ENCODE measurements around the gene TEX53. TPM values are rescaled to one million over a fixed set of nuclear protein-coding genes. Genes with fewer than 3 reads are reported as not detected.

Gene TEX53
- total RNA-seq, 4 donors from 2014 or later, result not detected

DNA sequence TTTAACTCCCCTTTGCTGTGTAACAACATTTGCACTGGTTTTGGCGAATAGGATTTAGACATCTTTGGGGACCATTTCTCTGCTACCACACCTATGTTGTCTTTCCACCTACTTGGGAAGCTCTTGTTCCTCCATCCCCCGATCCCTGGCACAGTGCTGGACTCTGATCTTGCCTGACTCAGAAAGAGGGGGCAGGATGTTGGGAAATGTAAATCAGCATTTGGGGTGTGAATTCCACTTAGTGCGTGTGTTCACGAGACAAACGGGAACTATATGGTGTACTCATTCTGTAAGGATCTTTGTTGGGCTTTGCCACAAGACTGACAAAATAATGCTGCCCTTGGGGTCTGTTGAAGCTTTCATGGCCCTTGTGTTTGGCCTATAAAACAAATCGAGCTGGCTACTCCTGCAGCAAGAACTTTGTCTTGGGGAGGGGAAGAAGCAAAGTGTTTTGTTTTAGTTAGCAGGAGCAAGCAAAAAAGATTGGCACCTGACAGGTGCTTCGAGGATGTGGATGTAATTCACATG is 28.0 kb downstream of the TEX53 start:
- no peak overlapping the region for H3K27ac ChIP-seq
- DNase-seq, result no peak
- H3K4me1 ChIP-seq, result no peaks in the 10 kb centered on the region
- H3K36me3 ChIP-seq, result peaks cover 0 to 45% of the 10 kb centered on the region in 2 donors
- H3K4me3 ChIP-seq, result no peak overlapping the region
- H3K27me3 ChIP-seq, result no peaks in the 10 kb centered on the region
- intact Hi-C loops (cut with DNase I; ENCODE audit: low total_unique reads), result no loop called here
- no peaks in the 10 kb centered on the region for H3K9me3 ChIP-seq
- ATAC-seq, result no peak
- no peak for TF ChIP-seq POLR2A (IDR thresholded peaks at IDR 0.05)
- TF ChIP-seq, protein P1, sequence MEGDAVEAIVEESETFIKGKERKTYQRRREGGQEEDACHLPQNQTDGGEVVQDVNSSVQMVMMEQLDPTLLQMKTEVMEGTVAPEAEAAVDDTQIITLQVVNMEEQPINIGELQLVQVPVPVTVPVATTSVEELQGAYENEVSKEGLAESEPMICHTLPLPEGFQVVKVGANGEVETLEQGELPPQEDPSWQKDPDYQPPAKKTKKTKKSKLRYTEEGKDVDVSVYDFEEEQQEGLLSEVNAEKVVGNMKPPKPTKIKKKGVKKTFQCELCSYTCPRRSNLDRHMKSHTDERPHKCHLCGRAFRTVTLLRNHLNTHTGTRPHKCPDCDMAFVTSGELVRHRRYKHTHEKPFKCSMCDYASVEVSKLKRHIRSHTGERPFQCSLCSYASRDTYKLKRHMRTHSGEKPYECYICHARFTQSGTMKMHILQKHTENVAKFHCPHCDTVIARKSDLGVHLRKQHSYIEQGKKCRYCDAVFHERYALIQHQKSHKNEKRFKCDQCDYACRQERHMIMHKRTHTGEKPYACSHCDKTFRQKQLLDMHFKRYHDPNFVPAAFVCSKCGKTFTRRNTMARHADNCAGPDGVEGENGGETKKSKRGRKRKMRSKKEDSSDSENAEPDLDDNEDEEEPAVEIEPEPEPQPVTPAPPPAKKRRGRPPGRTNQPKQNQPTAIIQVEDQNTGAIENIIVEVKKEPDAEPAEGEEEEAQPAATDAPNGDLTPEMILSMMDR (IDR thresholded peaks at IDR 0.05 in 4 of 5, conservative IDR thresholded peaks at IDR 0.05 in 1 of 5), result no peak
- in situ Hi-C loops (cut with MboI; ENCODE audit: low sequenced_read_pairs in 4 of 4), result loop anchor here in 1 of 4 donors (25.0 kb wide), 1 partner anchor 142 kb away; no protein-coding TSS in a partner anchor

DNA sequence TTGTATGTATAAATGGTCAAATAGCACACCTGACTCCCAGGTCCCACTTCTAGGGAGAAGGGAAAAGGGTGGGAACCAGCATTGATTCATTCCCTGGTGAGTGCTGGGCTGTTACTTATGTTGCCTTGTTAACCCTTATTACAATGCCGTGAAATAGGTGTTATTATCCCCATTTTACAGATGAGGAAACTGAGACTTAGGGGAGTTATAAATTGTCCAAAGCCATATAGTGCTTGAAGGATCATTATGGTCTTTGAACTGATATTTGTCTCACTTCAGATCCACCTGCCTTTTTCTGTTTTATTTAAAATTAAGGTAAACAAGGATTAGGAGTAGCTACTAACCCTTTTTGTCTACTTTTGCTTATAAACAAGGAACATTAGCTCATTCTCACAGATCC is 30.1 kb downstream of the TEX53 start:
- intact Hi-C loops (cut with DNase I; ENCODE audit: low total_unique reads), result no loop called here
- Histone ChIP-seq H3K27ac (no peak overlapping the region), H3K4me1 (no peaks in the 10 kb centered on the region), H3K9me3 (no peaks in the 10 kb centered on the region), H3K36me3 (peaks cover 0 to 26% of the 10 kb centered on the region in 2 donors), H3K27me3 (no peaks in the 10 kb centered on the region), H3K4me3 (no peak overlapping the region)
- in situ Hi-C loops (cut with MboI; ENCODE audit: low sequenced_read_pairs in 4 of 4), result loop anchor here in 1 of 4 donors (25.0 kb wide), 1 partner anchor 140 kb away; no protein-coding TSS in a partner anchor
- no peak for ATAC-seq
- no peak for DNase-seq
- TF ChIP-seq POLR2A (IDR thresholded peaks at IDR 0.05), result no peak
- TF ChIP-seq, protein P1 (IDR thresholded peaks at IDR 0.05 in 4 of 5, conservative IDR thresholded peaks at IDR 0.05 in 1 of 5), result no peak

DNA sequence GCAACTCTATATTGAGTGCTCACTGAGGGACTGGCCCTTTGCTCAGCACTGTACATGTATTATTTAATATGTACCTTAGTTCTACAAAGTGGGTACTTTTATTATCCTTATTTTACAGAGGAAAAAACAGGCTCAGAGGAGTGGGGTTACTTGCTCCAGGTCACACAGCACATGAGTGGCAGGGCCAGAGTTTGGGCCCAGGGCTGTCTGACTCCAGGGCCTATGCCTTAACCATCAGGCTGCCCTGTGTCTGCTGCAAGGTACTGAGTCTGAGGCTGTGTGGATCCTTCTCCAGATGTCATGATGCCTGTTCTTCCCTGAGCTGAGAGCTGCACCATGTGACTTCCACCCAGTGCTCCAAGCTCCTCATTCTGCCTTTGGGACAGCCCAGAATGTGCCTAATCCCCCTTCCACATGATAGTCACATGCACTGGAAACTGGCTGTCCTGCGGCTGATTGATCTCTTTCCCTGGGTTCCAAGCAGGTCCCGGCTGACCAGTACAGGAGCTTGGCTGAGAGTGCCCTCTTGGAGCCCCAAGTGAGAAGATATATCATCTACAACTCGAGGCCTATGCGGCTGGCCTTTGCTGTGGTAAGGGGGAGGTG is 31.1 kb downstream of the TEX53 start:
- Histone ChIP-seq H3K4me1 (no peaks in the 10 kb centered on the region), H3K27me3 (no peaks in the 10 kb centered on the region), H3K4me3 (no peak overlapping the region), H3K9me3 (no peaks in the 10 kb centered on the region), H3K36me3 (peaks cover 0 to 19% of the 10 kb centered on the region in 2 donors), H3K27ac (no peak overlapping the region)
- TF ChIP-seq POLR2A (IDR thresholded peaks at IDR 0.05), result no peak
- TF ChIP-seq, protein P1 (IDR thresholded peaks at IDR 0.05 in 4 of 5, conservative IDR thresholded peaks at IDR 0.05 in 1 of 5), result no peak
- no peak for DNase-seq
- intact Hi-C loops (cut with DNase I; ENCODE audit: low total_unique reads) (no loop called here), in situ Hi-C loops (cut with MboI; ENCODE audit: low sequenced_read_pairs in 4 of 4) (loop anchor here in 1 of 4 donors (25.0 kb wide), 1 partner anchor 139 kb away; no protein-coding TSS in a partner anchor)
- no peak for ATAC-seq

DNA sequence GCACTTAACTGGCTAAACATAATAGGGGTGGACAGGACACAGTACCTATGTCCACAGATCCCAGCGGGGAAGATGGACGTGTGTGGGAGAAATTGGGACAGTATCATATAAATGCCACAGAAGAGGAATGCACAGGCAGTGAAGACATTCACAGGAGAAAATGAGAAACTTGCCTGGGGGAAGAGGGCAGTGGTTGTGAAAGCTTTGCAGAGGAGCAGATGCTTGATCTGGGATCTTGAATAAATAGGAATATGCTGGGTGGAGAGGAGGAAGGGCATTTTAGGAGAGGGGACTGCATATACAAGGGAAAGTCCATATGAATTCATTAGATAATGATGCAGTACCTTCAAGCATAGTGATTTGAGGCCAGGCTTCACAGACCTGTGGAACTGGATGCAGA is 32.9 kb downstream of the TEX53 start:
- intact Hi-C loops (cut with DNase I; ENCODE audit: low total_unique reads), result no loop called here
- H3K27ac ChIP-seq, result no peak overlapping the region
- DNase-seq (no peak), ATAC-seq (no peak)
- H3K36me3 ChIP-seq, result peaks cover 0 to 19% of the 10 kb centered on the region in 2 donors
- no peaks in the 10 kb centered on the region for H3K9me3 ChIP-seq
- H3K27me3 ChIP-seq, result no peaks in the 10 kb centered on the region
- no peak overlapping the region for H3K4me3 ChIP-seq
- TF ChIP-seq, protein P1 (IDR thresholded peaks at IDR 0.05 in 4 of 5, conservative IDR thresholded peaks at IDR 0.05 in 1 of 5), result no peak
- no peak for TF ChIP-seq POLR2A (IDR thresholded peaks at IDR 0.05)
- no peaks in the 10 kb centered on the region for H3K4me1 ChIP-seq
- in situ Hi-C loops (cut with MboI; ENCODE audit: low sequenced_read_pairs in 4 of 4), result loop anchor here in 1 of 4 donors (25.0 kb wide), 1 partner anchor 137 kb away; no protein-coding TSS in a partner anchor
